GM18951 (cell line): ENCODE measurements around the gene CAPN2.

Experiments
- POLR2A ChIP-seq: IDR thresholded peaks from 4 replicates; pipeline ENCODE4 v1.6.1; 2011; ENCODE audit warnings: mild to moderate bottlenecking; ENCODE audit not compliant: insufficient read length, insufficient read depth; ENCODE audit errors: extremely low read depth
- in situ Hi-C: fragments of 300-500 bp; cut with MboI; formaldehyde crosslinking; loops from one replicate; pipeline ENCODE4 v1.12.0; 2022; ENCODE audit warnings: low sequenced_read_pairs, mixed read lengths, inconsistent platforms; ENCODE audit not compliant: unreplicated experiment

Gene CAPN2

DNA sequence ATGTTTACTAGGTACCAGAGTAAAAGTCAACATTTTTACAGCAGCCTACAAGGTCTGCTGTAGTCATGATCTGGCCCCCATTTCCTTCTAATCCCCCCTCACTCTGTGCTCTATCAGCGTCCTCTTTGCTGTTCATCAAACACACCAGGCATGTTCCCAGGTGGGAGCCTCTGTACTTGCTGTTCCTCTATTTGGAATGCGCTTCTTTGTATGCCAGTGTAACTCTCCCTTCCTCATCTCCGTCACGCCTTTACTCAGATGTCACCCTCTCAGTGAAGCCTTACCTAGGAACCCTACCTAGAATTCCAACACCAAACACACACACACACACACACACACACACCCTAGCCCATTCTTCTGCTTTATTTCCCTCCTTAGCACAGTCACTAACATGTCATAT lies 112.4 kb downstream of the CAPN2 start:
- in situ Hi-C loops: no loop called here
- TF ChIP-seq POLR2A: no peak
